ENCODE measurements around the gene MFSD11.
"Not testable (repeated sequence)": the region's sequence is repeated elsewhere in the genome, so short reads cannot be mapped to it uniquely, and the experiment has no call there.

The MFSD11 gene

GRCh38 chr17:76727745-76728456 is 10.0 kb upstream of the MFSD11 start:
- peak; percentile 41 for DNase-seq

- DNase-seq: not testable (repeated sequence)
These were observed 5.9 kb upstream of the MFSD11 start for GRCh38 chr17:76731800-76732733.

- peak; percentile 26 for DNase-seq
These were observed 4.9 kb upstream of the MFSD11 start for GRCh38 chr17:76732734-76733617.

- no peak for DNase-seq
These were observed 4.3 kb upstream of the MFSD11 start for GRCh38 chr17:76733618-76733957.

- DNase-seq: peak; percentile 63
These were observed 3.7 kb upstream of the MFSD11 start for GRCh38 chr17:76734080-76734840.

GRCh38 chr17:76735006-76735405 is 2.9 kb upstream of the MFSD11 start:
- peak; percentile 69 for DNase-seq

GRCh38 chr17:76735586-76736348 is 2.2 kb upstream of the MFSD11 start:
- DNase-seq: peak; percentile 40

GRCh38 chr17:76736349-76737081 is 1.4 kb upstream of the MFSD11 start:
- DNase-seq: peak; percentile 74

- DNase-seq: peak; percentile 99
These were observed 740 bp upstream of the MFSD11 start, which contains the start of gene SRSF2 for GRCh38 chr17:76737082-76737675. SRSF2 (minus strand) TSS chr17:76737331; CDS start chr17:76737160, 171 bp downstream.

- peak; percentile 22 for DNase-seq
These were observed 540 bp downstream of the MFSD11 start for GRCh38 chr17:76738468-76738850.

- DNase-seq: not testable (repeated sequence)
These were observed 1.7 kb downstream of the MFSD11 start for GRCh38 chr17:76739568-76740115.

- DNase-seq: peak; percentile 17
These were observed 2.6 kb downstream of the MFSD11 start for GRCh38 chr17:76740329-76741118.

- no peak for DNase-seq
These were observed 5.0 kb downstream of the MFSD11 start for GRCh38 chr17:76742958-76743357.

- DNase-seq: no peak
These were observed 6.8 kb downstream of the MFSD11 start for GRCh38 chr17:76744747-76745146.

GRCh38 chr17:76745785-76746184 is 7.9 kb downstream of the MFSD11 start:
- DNase-seq: peak; percentile 18

GRCh38 chr17:76747716-76748363 is 9.9 kb downstream of the MFSD11 start:
- peak; percentile 28 for DNase-seq

GRCh38 chr17:76748657-76749056 is 10.7 kb downstream of the MFSD11 start:
- DNase-seq: no peak

- no peak for DNase-seq
These were observed 13.6 kb downstream of the MFSD11 start for GRCh38 chr17:76751416-76751993.
